HG03558 (cell line): ENCODE data around the gene OXTR.

Experiments used
- ATAC-seq: cut with Tn5 transposase; IDR thresholded peaks from one replicate; pipeline ENCODE4 v1.9.1; 2021; ENCODE audit warnings: moderate number of reproducible peaks; ENCODE audit not compliant: unreplicated experiment; ENCODE audit errors: extremely low read depth

The OXTR gene

DNA sequence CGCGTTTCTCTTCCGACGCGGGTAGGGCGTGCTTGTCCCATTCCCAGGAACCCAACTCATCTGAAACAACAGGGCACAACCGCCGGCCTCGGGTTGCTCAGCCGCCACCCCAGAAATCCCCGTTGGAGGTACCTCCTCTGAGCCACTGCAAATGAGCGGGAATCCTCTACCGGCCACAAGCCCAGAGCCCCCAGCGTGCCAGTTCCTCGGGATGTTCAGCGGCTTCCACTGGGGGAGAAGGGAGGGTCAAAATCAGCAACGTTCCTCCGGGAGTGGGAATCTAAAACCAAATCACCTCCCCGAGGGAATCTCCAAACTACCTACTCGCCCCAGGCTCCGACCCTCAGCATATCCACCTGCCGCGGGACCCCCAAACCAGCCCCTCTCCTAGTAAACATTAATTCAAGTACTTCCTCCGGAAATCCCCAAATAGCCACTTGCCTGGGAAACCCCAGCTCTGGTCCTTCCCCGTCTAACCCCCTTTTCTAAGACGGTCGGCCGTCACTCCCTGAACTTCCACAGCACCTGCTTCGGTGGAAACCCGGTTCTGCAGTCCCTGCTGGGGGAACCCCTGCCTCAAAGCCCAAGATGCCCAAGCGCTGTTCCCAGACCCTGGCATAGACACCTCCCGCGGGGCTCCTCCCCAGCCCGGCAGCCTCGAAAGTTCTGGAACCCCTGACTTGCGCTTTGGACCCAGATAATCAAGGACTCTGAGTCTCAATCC, 887 bp downstream of the OXTR start:
- no peak for ATAC-seq

GRCh38 chr3:8767667-8768363, 1.6 kb downstream of the OXTR start:
- ATAC-seq = peak; percentile 31

- no peak for ATAC-seq
Measured at GRCh38 chr3:8767256-8767666, 2.2 kb downstream of the OXTR start.

DNA sequence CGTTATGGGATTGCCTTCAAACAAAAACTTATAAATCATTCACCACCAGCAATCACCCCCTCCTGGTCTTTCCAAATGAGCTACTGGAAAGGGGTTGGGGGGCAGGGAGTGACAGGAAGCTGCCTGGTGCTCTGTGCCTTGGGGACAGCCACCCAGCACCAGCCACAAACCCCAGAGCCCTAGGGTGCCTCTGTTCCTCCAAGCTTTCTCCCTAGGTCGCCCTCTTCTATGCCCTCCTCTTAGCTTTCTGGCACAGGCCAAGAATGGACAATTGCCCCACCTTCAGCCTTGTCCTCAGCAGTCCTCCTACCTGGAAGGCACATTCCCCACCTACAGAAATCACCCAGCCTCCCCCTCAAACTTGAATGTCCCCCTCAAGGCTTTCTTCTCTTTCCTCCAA, 3.3 kb downstream of the OXTR start:
- no peak for ATAC-seq

DNA sequence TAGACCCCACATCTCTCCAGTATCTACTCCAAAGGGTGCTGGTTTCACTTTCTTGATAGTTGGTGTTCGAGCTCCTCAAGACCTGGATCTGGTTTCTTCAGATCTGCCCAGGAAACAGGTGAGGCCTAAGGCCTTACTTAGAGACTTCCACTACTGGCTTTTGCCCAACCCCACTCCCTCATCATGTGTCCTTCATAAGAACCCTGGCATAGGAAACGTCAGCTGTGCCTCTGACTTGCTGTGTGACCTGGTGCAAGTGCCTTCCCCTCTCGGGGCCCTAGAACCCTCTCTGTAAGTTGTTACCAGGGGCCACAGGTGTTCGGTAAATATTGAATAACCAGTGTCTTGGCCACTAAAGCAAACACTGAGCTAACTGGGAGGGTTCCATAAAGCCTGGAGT, 3.9 kb downstream of the OXTR start:
- ATAC-seq = no peak

- no peak for ATAC-seq
Measured at GRCh38 chr3:8764528-8764927, 4.9 kb downstream of the OXTR start.

- no peak for ATAC-seq
Measured at GRCh38 chr3:8762607-8763377, 6.6 kb downstream of the OXTR start.

- ATAC-seq = no peak
Measured at GRCh38 chr3:8761866-8762265, 7.5 kb downstream of the OXTR start.

- no peak for ATAC-seq
Measured at GRCh38 chr3:8760506-8760905, 8.9 kb downstream of the OXTR start.

DNA sequence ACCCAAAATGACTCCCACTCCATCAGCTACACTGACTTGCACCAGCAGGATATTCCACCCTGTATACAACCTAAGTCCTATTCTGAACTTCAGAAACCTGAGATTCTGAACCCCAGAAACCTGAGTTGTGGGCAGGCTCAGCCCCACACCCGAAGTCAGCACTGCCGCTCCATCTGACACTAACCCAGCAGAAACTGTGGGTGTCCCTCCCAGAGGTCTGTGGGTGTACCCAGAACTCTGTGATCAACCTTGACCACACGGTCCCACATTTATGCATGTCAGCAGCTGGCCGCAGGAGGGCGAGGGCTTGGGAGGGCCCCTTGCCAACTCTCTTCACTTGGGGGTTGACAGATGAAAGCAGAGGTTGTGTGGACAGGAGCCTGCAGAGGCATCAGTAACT, 9.3 kb downstream of the OXTR start:
- no peak for ATAC-seq

DNA sequence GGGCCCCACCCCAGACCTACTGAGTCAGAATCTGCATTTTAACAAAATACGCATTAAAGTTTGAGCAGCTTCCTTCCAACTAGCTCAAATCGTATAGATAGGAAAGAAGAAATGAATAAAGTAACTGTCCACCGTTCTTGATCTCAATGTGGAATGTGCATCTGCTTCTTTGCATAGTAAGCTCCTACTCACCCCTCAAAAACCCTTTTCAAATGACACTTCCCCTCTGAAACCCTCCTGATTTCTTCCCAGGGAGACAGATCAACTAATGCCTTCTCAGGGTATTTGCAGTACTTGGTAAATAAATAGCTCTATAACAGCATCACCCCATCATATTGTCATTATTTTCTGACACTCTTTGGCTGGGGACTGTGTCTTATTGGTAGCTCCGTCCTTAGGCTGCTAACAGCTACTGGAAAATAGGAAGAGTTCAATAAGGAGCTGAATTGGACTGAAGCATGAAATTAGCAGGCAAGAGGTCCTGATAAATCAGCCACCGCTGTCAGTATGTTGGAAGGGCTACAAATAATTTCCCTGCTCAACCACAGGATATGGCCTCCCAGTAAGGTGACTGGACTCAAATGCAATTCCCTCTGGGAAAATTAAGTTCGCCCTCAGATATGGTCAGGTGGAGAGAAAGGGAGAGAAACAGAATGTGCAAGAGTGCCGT, 10.2 kb downstream of the OXTR start:
- no peak for ATAC-seq

DNA sequence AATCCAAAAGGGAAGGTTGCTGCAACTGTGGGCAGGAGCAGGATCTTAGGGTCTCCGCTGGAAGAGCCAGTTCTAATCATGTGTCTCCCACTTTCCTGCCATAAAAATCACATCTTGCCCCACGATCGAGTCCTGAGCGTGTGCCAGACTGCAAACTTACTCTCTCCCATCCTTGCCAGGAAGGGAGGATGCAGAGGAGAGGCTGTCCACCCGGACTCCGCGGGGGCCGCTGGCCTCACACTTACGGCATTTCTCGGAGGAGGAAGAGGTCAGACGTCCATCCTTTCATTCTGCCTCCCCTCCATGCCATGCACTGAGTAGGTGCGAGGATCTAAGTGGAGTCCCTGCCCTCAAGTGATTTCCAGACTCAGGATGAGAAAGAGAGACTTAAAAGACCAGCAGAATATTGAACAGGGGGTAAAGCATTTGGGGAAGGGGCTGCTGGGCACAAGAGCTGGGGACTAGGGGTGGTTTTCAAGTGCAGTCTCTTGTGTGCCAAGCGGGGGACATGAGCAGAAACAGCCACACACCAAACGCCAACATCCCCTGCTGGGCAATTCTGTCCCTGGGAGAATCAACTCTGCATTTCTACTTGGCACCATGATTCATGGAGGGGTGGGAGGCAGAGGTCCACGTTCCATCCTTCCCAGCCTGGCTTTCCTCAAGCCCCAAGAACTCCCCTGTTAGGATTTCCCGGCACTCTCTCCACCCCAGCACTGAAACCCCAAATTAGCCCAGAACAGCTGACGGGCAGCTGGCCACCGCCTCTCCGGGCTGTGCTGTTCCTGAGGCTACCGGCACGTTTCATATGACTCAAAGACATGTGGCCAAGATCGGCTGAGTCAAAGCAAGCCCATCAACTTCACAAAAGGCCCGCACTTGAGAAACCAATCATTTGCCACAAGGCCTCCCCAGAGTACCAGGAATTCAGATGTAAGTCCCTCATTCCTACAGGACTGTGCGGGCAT, 11.6 kb downstream of the OXTR start:
- ATAC-seq = no peak

DNA sequence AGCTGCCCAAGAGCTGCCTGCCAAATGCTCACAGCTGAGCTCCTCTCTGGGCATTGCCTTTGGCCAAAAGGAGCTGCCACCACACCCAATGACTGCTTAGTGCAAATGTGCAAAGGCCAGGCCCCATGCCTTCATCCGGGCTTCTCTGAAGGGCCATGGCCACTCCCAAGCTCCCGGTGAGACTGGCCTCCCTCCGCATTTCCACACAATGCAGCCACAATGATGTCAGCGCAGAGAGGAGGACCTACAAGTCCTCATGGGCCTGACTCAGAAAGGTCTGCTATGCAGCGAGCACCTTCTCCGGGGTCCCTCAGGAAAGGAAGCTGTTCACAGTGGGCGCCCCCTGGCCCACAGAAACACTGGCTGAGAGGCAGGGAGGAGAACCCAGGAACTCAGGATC, 12.7 kb downstream of the OXTR start:
- ATAC-seq = no peak

DNA sequence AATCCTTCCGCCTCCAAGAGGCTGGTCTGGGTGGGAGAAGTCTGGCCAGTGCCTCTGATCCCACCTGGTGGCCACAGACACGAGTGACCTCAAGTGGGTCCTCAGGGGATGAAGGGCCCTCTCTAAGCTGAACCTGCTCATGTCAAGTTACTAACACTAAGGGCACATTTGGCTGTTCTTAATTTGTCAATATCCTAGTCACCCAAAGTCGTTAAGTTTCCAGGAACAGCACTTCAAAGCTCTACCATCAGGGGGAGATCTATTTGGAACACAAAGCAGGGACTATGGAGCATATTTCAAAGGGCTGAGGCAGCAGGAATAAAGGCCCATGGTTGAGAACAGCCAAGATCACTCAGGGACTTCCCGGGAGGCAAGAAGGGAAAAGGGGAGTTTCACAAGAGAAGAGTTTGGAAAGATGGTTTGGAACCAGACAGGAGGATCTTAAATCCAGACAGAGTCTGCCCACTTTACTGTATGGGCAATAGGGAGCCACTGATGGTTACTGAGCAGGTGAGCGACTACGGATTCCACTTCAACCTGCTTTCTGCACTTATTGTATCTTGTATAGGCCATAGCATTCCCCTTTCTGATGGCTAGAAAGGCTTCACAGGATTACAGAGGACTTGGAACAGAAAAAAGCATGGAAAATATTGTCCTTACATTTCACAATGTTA, 13.7 kb downstream of the OXTR start:
- no peak for ATAC-seq

DNA sequence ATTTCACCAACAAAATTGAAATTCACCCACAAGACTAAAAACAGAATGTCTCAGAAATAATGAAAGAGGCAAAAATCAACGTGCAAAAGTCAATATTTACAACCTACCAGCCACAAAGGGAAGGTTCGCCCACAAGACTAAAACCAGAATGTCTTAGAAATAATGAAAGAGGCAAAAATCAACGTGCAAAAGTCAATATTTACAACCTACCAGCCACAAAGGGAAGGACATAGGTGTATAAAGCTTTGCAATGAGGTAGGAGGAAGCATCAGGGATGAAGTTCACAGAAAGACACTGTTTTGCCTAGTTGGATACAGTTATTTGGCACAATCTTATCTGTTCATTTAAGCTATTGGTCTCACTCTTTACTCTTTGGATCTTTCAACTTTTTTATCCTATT, 14.3 kb downstream of the OXTR start:
- ATAC-seq = no peak

GRCh38 chr3:8752832-8753231, 16.6 kb downstream of the OXTR start:
- no peak for ATAC-seq

GRCh38 chr3:8749316-8749715, 20.1 kb downstream of the OXTR start:
- no peak for ATAC-seq

DNA sequence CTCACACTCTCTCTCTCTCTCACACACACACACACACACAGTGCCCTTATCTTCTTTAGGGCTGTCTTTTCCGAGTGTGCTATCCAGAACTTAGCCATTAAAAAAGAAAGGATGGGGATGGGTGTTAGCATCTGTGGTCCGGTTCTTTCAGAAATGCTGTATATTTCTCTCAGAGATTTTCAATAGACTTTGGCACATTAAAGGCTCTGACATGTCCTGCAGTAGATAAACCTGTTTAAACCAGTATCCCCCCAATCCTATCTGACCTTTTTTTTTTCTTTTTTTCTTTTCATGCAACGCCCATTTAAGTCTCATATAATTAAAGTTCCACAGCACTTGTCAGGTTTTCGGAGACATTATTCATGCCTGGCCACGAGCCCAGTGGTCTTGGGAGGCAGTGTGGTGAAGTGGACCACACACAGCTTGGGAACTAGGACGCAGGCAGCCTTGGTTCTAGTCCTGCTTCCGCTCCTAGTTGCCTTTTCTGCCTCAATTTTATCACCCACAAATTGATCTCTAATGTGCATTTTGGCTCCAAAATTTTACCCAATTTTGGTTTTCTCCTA, 22.6 kb downstream of the OXTR start:
- no peak for ATAC-seq
